HUES48 (cell line): Measurements from ENCODE around the gene P3H3.

ENCODE experiments used
- H3K27ac ChIP-seq: one replicate; pipeline ENCODE4 v1.7.0; 2013; ENCODE audit warnings: low read depth, low read length, inconsistent platforms
- H3K27me3 ChIP-seq: 2 replicates; pipeline ENCODE4 v1.6.1; 2013; ENCODE audit warnings: mild to moderate bottlenecking, low read length; ENCODE audit not compliant: control insufficient read depth, insufficient read depth
- H3K36me3 ChIP-seq: 2 replicates; pipeline ENCODE4 v1.6.1; 2013; ENCODE audit warnings: low read length; ENCODE audit not compliant: control insufficient read depth, insufficient read depth
- H3K4me1 ChIP-seq: 2 replicates; pipeline ENCODE4 v1.6.1; 2013; ENCODE audit warnings: mild to moderate bottlenecking, low read length; ENCODE audit not compliant: control insufficient read depth, insufficient read depth
- H3K4me3 ChIP-seq: 2 replicates; pipeline ENCODE4 v1.5.1; 2013; ENCODE audit warnings: mild to moderate bottlenecking, low read depth, low read length
- H3K9ac ChIP-seq: 2 replicates; pipeline ENCODE4 v1.6.1; 2013; ENCODE audit warnings: mild to moderate bottlenecking, low read depth, low read length, moderate library complexity
- H3K9me3 ChIP-seq: 2 replicates; pipeline ENCODE4 v1.6.1; 2013; ENCODE audit warnings: low read length; ENCODE audit not compliant: control insufficient read depth, insufficient read depth

Gene P3H3

DNA sequence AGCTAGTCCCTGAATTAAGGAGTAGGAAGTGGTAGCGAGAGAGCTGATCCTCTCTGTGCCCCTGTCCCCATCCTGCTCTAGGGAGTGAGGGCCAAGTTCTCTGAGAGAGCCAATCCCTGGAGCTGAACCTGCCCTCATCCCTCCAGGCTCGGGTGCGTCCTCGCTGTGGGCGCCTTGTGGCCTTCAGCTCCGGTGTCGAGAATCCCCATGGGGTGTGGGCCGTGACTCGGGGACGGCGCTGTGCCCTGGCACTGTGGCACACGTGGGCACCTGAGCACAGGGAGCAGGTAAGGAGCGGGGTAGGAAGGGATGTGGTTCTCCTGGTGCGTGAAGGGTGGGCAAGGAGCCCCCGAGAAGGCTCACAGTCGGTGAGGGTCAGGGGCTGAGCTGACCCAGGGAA, 10.6 kb downstream of the P3H3 start:
- Histone ChIP-seq H3K36me3 (peaks cover 73% of the 10 kb centered on the region), H3K9me3 (no peaks in the 10 kb centered on the region), H3K9ac (no peak overlapping the region), H3K4me3 (no peak overlapping the region), H3K27me3 (no peaks in the 10 kb centered on the region), H3K4me1 (peaks cover 4% of the 10 kb centered on the region; the same call in 1 of the 2 replicates), H3K27ac (no peak overlapping the region)

DNA sequence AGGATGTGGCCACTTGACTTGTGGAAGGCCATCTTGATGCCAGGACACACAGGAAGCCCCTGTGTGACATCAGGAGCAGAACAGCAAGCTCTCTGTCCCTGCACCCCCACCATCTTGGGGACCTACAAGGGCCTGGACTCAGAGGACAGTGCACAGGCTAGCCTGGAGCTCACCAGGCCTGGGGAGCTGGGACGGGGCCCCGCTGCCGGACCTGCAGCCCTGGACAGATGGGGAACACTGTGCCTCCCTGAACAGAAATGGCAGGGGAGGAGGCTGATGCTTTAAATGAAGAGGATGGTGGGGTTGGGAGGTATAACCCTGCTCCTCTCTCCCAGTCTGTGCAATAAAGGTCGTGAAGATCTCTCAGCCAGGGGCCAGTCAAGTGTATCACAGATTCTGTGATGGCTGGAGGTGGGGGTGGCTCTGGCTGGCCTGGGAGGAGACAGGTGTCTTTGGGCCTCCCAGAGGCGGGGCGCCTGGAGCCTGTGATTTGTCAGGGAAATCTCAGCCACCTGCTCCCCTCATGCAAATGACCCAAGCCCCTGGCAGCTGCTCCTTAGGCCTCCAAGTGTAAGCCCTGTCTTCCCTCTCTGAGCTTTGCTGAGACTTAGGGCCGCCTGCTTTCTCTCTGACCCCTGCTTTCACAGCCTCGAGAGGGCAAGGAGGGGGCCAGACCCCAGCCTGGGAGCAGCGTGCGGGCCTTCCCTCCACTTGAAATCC, 11.4 kb downstream of the P3H3 start:
- peaks cover 4% of the 10 kb centered on the region; the same call in 1 of the 2 replicates for H3K4me1 ChIP-seq
- no peak overlapping the region for H3K9ac ChIP-seq
- no peaks in the 10 kb centered on the region for H3K27me3 ChIP-seq
- peak overlapping the region; percentile 15 for H3K27ac ChIP-seq
- peaks cover 72% of the 10 kb centered on the region for H3K36me3 ChIP-seq
- no peaks in the 10 kb centered on the region for H3K9me3 ChIP-seq
- H3K4me3 ChIP-seq = no peak overlapping the region

DNA sequence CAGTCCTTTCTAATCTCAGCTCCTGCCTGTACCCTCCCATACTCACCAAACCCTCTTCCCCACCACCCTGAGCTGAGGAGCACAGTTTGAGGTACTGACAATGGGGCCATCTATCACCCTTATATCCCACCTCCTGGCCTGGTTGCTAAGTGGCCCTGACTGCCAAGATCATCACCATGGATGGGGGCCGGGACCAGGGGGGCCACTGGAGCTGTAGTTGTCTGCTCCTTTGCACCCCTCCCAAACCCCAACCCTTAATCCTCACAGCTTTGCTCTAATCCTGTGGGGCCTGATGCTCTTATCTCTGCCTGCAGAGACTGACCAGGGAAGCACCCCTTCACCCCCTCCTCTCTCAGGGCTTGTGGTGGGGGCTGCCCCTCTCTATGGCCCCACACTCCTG, 12.1 kb downstream of the P3H3 start:
- Histone ChIP-seq H3K4me1 (peaks cover 4% of the 10 kb centered on the region; the same call in 1 of the 2 replicates), H3K27me3 (no peaks in the 10 kb centered on the region), H3K9me3 (no peaks in the 10 kb centered on the region), H3K36me3 (peaks cover 79% of the 10 kb centered on the region), H3K4me3 (no peak overlapping the region), H3K27ac (no peak overlapping the region), H3K9ac (no peak overlapping the region)

DNA sequence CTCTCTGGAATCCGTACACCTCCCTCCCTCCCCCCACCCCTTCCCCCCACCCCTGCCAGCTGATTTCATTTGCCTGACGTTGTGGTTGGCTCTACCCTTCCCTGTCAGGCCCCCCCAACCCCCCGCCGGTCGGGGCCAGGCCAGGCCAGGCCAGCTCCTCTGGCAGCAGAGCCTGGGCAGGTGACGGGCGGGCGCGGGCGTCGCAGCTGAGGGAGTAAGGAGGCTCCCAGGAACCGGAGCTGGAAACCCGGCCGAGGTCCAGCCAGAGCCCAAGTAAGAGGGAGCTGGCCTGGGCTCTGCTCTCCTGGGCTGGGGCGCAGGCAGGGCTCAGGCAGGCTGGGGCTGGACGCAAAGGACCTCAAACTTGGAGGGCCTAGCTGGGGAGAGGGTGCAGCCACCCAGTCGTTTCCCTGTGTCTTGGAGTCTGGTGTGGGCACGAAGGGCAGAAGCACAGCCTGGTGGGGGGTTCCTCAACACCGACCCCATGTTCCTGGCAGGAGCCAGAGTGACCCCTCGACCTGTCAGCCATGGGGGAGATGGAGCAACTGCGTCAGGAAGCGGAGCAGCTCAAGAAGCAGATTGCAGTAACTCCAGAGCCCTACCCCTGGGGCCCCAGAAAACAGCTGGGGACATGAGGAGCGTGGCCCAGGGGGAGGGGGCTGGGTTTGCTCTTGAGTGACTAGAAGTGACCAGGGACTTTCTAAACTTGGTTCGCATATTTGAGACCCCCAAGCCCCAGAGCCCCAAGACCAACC, 12.7 kb downstream of the P3H3 start, which contains the start of gene GNB3:
GNB3 (plus strand) TSS at position 165 of the 755 bp plus-strand sequence; CDS start at position 528, 363 bp downstream.
- Histone ChIP-seq H3K4me3 (no peak within 1 kb of the TSS), H3K27me3 (no peaks in the 10 kb centered on the region), H3K9me3 (no peaks in the 10 kb centered on the region), H3K36me3 (peaks cover 84% of the 10 kb centered on the region), H3K4me1 (peaks cover 4% of the 10 kb centered on the region; the same call in 1 of the 2 replicates), H3K9ac (no peak within 1 kb of the TSS), H3K27ac (peak within 1 kb of the TSS; percentile 15)

DNA sequence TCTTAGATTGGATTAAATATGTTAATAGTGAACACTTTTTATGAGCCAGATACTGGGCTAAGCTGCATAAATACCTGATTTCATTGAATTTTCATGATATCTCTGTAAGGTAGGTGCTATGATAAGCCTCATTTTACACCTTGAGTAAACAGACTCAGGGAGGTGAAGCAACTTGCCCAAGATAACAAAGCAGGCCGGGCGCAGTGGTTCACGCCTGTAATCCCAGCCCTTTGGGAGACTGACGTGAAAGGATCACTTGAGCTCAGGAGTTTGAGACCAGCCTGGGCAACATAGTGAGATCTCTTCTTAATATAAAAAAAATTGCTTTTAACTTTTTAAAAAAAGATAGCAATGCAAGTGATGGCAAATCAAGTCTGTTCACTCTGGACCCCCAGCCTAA, 13.9 kb downstream of the P3H3 start:
- peaks cover 4% of the 10 kb centered on the region; the same call in 1 of the 2 replicates for H3K4me1 ChIP-seq
- no peak overlapping the region for H3K27ac ChIP-seq
- H3K9ac ChIP-seq = no peak overlapping the region
- H3K4me3 ChIP-seq = no peak overlapping the region
- H3K27me3 ChIP-seq = no peaks in the 10 kb centered on the region
- no peaks in the 10 kb centered on the region for H3K9me3 ChIP-seq
- H3K36me3 ChIP-seq = peaks cover 84% of the 10 kb centered on the region

DNA sequence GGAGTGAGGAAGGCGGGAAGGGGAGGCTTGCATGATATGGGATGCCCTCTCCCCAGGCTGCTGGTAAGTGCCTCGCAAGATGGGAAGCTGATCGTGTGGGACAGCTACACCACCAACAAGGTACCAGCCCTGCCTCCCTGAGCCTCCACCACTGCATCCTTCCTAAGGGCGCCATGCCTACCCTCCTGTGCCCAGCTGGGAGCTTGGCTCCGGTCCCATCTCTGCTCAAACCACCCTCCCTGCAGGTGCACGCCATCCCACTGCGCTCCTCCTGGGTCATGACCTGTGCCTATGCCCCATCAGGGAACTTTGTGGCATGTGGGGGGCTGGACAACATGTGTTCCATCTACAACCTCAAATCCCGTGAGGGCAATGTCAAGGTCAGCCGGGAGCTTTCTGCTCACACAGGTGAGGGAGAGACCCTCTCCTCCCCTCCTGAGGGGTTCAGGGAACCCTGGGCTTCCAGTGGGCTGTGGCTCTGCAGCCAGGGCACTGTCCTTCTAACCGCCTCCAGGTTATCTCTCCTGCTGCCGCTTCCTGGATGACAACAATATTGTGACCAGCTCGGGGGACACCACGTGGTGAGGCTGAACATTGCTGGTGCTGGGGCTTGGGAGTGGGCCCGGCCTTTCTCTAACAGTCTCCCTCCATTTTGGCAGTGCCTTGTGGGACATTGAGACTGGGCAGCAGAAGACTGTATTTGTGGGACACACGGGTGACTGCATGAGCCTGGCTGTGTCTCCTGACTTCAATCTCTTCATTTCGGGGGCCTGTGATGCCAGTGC, 15.1 kb downstream of the P3H3 start:
- Histone ChIP-seq H3K27ac (no peak overlapping the region), H3K9ac (no peak overlapping the region), H3K36me3 (peaks cover 82% of the 10 kb centered on the region), H3K4me3 (no peak overlapping the region), H3K9me3 (no peaks in the 10 kb centered on the region), H3K4me1 (peaks cover 4% of the 10 kb centered on the region; the same call in 1 of the 2 replicates), H3K27me3 (no peaks in the 10 kb centered on the region)

DNA sequence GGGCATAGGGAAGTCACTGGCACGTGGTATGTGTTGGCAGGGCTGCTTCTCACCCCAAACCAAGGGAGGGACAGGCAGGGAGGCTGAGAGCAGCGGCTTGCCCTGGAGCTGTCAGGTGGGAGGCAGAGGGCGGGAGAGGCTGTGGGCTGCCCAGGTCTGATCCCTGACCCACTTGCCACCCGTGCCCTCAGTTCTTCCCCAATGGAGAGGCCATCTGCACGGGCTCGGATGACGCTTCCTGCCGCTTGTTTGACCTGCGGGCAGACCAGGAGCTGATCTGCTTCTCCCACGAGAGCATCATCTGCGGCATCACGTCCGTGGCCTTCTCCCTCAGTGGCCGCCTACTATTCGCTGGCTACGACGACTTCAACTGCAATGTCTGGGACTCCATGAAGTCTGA, 17.2 kb downstream of the P3H3 start:
- peaks cover 77% of the 10 kb centered on the region for H3K36me3 ChIP-seq

DNA sequence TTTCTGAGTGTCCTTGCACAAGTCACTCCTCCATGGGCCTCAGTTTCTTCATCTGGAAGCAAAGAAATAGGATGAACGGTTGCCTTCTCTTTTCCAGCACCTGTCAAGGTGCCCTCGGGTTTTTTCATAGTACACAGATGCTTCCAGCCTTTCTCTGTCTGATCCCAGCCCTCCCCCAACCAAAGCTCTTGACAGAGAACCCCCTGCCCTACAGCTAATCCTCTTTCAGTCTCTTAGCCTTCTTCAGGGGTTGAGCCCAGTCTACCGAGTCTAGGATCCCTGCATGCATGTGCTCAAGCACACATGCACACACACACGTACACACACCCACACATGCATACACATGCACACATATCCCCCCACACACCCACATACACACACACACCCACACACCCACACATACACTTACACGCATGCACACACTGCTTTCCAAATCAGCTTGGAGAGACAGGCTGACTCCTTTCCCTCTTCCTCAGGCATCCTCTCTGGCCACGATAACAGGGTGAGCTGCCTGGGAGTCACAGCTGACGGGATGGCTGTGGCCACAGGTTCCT, 18.2 kb downstream of the P3H3 start:
- Histone ChIP-seq H3K27me3 (no peaks in the 10 kb centered on the region), H3K36me3 (peaks cover 77% of the 10 kb centered on the region), H3K4me3 (no peak overlapping the region), H3K9me3 (no peaks in the 10 kb centered on the region), H3K9ac (no peak overlapping the region), H3K27ac (no peak overlapping the region), H3K4me1 (no peaks in the 10 kb centered on the region)

More for the DNA sequence above, 17.2 kb downstream of the P3H3 start:
- no peaks in the 10 kb centered on the region for H3K4me1 ChIP-seq
- no peak overlapping the region for H3K9ac ChIP-seq
- H3K9me3 ChIP-seq = no peaks in the 10 kb centered on the region
- H3K4me3 ChIP-seq = no peak overlapping the region
- no peak overlapping the region for H3K27ac ChIP-seq
- no peaks in the 10 kb centered on the region for H3K27me3 ChIP-seq

DNA sequence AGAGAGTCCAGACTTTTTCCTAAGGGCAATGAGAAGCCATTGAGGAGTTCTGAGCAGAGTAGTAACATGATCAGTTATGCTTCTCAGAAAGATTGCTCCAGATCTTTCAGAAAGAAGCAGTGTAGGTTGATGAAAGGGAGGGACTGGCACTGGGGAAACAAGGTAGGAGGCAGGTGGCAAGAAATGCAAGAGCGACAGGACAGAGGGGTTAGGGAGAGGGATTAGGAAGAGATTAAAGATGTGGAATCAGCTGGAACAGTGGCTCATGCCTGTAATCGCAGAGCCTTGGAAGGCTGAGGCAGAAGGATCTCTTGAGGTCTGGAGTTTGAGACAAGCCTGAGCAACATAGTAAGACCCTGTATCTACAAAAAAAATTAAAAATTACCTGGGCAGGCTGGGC, 19.5 kb downstream of the P3H3 start:
- Histone ChIP-seq H3K36me3 (peaks cover 65% of the 10 kb centered on the region), H3K4me1 (no peaks in the 10 kb centered on the region), H3K27ac (no peak overlapping the region), H3K4me3 (no peak overlapping the region), H3K9ac (no peak overlapping the region), H3K9me3 (no peaks in the 10 kb centered on the region), H3K27me3 (no peaks in the 10 kb centered on the region)

DNA sequence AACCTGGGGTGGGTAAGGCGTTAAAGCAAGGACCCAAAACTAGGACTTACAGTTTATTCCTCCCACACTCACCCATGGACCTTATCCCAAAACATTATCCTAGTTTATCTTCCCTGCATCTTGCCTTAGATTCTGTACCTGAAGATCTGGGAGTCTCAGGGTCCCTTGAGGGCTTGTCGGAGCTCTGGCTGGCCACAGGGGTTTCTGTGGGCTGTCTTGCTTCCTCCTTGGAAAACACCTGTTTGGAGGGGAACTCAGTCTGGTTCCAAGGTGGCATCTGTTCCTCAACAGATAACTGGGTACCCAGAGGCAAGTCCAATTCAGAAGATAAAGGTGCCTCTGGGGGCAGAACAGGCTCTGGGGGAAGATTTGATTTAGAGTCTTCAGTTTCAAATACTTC, 21.2 kb downstream of the P3H3 start:
- H3K4me3 ChIP-seq = no peak overlapping the region
- peaks cover 10% of the 10 kb centered on the region for H3K4me1 ChIP-seq
- H3K9me3 ChIP-seq = no peaks in the 10 kb centered on the region
- no peaks in the 10 kb centered on the region for H3K27me3 ChIP-seq
- no peak overlapping the region for H3K27ac ChIP-seq
- H3K9ac ChIP-seq = no peak overlapping the region
- H3K36me3 ChIP-seq = peaks cover 52% of the 10 kb centered on the region
